ENCODE results near the gene SMPD4.

- TF ChIP-seq CTCF (IDR thresholded peaks at IDR 0.05): no peak
- no peak for TF ChIP-seq POLR2A (IDR thresholded peaks at IDR 0.05)
- no peak for TF ChIP-seq POLR2AphosphoS5 (IDR thresholded peaks at IDR 0.05)
These were observed 18.4 kb downstream of the SMPD4 start for GRCh38 chr2:130162968-130163367.
